ENCODE measurements around the gene C4orf54.

The C4orf54 gene

DNA sequence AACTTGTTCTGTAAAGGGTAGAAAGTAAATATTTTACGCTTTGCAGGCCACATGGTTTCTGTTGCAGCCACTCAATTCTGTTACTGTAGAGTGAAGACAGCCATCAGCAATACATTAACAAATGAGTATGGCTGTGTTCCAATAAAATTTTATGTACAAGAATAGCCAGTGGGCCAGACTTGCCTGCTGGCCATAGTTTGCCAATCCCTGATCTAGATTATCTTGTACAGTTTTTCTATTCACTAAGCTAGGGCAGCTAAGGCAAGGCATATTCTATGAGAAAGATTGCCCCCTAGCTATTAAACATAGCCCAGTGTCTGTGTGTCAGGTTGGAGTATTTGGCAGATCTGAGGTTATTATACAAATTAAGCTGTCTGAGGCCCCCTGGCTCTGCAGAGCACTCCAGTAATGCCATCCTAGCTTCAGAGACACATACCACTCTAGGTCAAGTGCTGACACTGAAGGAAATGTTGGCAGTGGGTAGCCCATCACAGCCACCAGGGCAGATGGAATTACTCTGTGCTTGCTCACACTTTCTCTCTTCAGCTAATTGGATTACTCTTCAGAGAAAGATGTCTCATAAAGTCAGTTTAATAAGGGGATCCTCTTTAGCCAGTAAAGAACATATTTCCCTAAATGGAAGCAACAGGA is 42.3 kb downstream of the C4orf54 start:
- DNase-seq = no peak

- DNase-seq = no peak
Measured at GRCh38 chr4:99614491-99614890, 43.1 kb downstream of the C4orf54 start.

DNA sequence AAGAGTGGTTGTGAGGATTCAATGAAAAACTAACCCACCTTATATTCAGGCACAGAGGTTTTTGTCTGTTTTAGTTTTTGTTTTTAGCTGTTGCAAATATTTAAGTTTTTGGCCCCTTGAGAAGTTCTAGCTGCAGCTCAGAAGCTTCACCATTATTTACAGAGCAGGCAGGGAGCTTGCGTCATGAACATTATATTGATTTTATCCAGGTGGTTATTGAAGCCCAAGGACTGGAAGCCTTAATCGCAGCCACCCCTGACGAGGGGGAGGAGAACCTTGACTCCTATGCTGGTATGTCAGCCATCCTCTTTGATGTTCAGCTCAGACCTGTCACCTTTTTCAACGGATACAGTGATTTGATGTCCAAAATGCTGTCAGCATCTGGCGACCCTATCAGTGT is 44.9 kb downstream of the C4orf54 start:
- DNase-seq = no peak

DNA sequence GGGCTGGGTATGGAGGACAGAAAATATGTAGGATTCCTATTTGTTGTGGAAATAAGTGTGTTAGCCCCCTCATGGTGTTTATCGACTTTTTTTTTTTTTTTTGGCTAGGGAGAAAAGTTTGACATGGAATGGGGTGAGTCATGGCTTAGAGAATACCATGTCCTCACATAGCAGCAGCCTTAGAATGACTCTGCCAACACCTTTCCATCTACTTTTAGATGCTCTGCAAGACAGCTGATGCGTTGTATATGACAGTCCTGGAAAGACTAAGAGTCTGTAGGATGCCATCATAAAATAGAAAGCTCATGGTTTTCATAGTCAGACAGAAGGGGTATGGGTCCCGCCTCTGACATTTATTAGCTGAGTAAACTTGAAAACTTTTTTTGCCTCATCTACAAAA is 45.3 kb downstream of the C4orf54 start:
- no peak for DNase-seq

- no peak for DNase-seq
Measured at GRCh38 chr4:99610605-99611175, 46.9 kb downstream of the C4orf54 start.

DNA sequence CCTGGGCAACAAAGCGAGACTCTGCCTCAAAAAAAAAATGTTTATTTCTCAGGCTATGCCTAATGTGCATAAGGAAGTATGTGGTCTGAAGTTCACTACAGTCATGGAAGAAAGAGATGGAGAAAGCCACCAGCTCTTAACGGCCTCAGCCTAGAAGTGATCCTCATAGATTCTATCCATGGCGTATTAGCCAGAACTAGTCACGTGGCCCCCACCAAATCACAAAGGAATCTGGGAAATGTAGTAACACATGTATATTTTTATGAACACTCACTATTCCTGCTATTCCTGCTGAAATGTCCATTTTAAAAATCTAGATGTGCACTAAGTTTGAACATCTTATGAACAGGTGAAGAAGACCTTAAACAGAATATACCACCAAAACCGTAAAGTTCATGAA is 49.2 kb downstream of the C4orf54 start:
- DNase-seq = no peak

Measured in fibroblast of skin of right quadriceps (primary cell).